Left forelimb (tissue), 1 donor: ENCODE data around the gene IQSEC1.

Experiments used
- DNase-seq: peaks from one replicate; pipeline ENCODE4 v3.0.0-alpha.2; 2018; ENCODE audit warnings: low spot score

Gene IQSEC1

DNA sequence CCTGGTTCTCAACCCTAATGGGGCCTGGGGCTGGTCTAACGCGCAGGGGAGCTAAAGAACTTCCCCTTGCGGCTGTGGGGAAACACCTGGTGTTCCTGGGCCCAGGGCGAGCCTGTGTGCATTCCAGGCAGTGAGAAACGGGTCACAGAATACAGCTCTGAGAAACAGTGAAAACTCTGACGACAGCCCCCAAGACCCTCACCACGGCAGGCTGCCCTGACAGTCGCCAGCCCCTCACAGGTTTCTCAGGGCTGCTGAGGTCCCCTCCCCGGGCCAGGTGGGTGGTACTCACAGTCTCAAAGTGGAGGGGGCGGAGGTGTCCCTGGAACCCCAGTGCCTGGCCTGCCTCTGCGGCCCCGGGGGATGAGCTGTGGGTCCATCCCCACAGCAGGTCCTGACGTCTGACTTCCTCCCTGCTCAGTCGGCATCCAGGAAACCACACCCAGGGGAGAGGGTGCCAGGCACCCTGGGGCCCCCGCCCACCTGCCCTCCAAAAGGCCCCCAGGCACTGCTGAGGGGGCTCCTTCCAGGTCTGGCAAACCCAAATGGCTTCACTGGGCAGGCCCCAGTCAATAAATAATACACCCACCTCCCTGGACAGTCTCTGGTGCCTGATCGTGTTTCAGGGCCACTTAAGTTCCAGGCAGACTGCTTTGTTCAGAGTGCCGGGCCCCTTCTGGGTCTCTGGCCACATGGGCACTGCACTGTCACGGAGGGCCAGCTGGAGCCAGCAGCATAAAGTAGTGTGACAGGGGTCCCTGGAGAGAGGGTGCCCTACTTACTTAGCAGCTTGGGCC lies 57.7 kb downstream of the IQSEC1 start:
- no peak for DNase-seq

DNA sequence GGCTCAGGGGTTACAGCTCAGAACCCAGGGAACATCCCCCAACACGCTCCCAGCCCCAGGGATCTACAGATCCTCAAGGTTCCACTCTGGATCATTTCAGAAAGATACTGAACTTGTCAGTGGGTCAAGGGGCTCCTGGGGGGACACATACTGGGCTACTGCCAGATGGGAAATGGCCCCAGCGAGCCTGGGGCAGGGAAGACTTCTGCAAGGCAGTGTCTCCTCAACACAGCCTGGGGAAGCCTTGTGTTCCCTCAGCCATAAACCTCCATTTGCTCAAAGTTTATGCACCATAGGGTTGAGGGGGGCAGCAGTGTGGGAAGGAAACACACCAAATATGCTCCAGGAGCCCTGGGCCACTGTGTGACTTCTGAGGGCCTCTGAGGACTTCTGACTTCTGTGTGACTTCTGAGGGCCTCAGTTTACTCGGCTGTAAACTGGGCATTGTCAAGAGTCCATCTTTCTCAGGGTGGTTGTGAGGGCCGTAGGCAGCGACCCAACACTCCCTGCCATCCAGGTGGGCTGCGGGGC lies 58.4 kb downstream of the IQSEC1 start:
- no peak for DNase-seq

DNA sequence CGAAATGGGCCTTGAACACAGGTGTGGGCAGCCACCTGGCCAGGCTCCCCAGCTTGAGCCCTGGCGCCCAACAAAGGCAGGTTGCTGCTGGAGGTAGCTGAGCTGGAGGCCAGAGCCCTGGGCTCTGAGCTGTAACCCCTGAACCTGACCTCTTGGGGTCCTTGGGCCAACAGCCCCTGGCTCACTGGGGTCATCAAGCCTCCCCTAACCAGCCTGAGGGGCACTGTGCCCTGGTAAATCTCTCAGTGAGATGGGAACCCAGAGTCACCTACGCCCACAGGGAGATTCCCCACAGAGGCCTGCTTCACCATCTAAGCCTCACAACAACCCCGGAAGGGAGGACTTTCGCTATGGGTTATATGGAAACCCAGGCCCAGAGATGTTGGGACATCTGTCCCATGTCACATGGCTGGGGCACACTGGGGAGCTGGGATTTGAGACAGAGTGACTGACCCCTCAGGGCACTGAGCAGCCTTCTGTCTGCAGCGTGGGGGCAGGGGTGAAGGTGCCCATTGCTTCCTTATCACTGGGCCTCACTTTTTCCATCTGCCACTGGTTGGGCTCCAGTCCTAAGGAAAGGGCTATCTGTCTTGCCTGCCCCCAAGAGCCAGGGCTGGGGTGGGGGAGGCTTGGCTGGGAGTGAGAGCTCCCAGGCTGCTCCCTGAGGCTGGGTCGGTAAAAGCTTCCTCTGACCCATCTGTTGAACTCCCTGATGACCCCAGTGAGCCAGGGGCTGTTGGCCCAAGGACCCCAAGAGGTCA lies 59.1 kb downstream of the IQSEC1 start:
- DNase-seq = no peak

- no peak for DNase-seq
These were observed 59.7 kb downstream of the IQSEC1 start for GRCh38 chr3:13013566-13013965.

GRCh38 chr3:13013151-13013561 lies 60.1 kb downstream of the IQSEC1 start:
- no peak for DNase-seq

GRCh38 chr3:13012221-13012691 lies 61.0 kb downstream of the IQSEC1 start:
- no peak for DNase-seq

DNA sequence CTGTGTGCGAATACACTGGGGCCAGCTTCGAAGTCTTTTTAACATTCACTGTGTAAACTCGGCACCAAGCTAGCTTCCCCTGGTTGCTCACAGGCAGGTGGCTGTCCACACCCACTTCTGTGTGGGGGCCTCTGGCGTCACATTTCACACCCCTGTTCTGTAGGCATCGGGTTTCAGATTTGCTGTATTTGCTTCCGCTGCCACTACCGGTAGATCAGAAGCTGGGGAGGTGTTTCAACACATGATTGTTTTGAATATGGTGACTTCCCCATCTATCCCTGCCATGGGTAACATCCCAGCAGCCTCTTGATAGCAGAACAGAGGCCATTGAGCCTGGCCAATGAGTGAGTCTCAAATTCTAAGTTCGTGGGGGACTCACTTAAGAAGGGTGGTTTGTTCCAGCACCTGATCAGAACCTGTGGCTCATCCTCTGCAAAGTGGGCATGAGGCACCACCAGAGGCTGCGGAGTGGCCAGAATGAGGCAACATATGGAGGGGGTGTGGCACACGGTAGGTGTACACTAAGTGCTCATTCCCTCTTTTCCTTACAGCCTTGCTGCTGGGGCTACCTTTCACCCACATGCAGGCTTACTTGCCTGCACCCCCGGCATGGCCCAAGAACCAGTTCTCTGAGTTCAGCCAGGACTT lies 61.5 kb downstream of the IQSEC1 start:
- DNase-seq = no peak

DNA sequence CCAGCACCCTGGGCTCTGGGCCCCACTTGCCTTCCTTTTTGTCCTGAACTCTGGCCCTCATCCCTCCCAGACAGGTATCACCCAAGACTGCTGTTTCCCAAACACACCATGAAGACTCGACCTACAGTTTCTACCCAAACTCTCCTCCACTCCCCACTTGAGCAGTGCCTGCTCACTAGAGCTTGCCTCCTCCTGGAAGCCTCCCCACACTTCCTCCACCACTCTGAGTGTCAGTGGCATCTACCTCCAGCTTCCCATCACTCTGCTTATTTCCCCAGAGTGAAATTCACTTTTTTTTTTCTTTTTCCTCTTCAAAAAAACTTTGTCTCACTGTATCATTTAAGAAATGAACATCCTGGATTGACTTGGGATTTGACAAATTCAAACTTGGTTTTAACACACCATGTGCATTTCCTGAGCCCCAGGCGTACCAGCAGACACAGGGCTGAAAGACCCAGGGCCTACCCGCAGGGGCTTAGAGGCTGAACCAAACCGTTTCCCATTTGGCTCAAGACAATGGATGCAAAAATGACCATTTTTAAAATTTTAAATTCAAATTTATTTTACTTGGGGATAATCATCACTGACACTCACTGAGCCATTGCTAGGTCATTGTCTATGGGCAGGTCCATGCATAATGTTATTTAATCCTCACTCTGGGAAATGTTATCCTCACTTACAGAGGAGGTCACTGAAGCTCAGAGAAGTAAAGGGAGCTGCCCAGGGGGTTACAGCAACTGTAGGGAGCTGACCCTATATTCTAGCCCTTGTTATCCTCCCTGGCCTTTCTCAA lies 62.3 kb downstream of the IQSEC1 start:
- no peak for DNase-seq

DNA sequence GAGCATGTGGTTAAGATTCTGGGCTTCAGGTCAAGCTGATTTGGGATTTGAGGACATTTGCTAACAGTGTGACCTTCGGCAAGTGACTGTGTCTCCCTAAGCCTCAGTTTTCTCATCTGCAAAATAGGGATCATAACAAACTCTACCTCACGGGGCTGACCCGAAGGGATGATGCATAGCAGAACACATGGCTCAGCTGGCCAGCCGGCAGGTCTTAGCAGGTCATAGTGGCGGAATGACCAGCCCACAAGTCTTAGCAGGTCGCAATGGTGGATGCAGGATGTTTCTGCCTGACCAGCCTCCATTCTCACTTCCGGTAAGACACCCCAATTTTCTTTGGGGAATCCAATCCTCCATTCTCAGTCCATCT lies 63.3 kb downstream of the IQSEC1 start:
- no peak for DNase-seq

- no peak for DNase-seq
These were observed 63.9 kb downstream of the IQSEC1 start for GRCh38 chr3:13009132-13009945.

DNA sequence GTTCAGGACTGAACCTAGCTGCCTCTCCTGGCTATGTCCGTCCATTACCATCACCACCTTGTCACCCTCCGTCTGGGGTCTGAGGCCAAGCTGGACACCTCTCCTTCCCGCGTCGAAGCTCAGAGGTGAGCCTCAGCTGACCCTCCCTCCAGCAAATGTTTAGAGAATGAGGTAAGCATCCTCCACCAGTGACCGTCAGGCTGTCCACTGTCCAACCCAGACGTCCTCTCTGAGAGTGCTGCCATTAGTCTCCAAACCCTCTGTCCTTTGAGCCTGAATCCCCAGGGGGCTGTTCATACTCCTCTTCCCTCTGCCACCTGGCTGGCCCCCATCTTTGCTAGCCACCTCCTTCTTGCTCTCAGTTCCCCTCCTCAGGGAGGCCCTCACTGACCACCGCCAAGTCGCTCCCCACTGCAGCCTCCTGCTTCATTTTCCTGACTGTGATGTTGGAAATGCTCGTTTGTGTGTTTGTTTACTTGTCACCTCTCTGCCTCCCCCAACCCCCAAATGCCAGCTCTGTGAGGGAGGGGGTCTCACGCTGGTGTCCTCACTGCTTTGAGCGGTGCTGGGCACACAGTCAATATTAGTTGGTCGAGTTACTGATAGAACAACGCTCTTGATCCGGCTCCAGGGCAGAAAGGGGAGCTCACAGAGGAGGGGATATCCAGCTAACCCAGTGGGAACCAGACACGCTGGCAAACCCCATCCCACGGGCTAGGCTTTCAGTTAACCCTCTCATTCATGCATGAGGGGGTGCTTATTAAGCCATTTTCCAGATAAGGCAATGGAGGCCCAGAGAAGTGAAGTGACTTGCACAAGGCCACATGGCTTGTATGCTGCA lies 64.9 kb downstream of the IQSEC1 start:
- no peak for DNase-seq

DNA sequence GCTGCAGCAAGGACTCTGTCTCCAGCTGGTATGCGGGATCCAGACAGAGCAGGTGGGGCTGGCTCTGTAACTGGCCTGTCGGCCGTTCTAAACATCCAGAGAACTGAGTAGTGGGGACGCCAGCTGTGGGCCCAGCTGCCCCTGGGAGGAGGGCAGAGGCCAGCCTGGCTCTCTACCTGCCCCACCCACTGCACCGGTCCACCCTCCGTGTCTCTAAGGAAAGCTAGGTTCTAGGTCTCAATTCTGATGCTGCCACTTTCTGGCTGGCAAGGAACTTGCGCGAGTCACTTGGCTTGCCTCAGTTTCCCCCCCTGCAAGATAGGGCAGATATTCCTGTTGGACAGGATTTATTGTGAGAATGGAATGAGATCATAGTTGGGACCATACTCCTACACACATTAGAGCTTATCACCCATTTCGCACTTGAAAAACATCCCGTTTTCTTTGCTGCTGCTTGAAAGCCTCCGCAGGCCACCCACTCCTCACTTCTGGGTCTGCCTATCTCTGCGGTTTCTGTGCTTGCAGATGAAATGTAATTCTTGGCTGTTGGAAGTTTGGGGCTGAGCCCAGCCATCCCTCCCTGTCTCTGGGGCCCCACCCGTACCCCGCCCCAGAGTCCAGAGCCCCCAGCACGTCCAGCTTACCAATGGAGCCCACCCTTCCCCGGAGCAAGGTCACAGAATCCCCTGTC lies 65.8 kb downstream of the IQSEC1 start:
- DNase-seq = no peak

GRCh38 chr3:13006216-13006990 lies 66.8 kb downstream of the IQSEC1 start:
- no peak for DNase-seq

GRCh38 chr3:13005301-13005700 lies 67.9 kb downstream of the IQSEC1 start:
- DNase-seq = no peak

DNA sequence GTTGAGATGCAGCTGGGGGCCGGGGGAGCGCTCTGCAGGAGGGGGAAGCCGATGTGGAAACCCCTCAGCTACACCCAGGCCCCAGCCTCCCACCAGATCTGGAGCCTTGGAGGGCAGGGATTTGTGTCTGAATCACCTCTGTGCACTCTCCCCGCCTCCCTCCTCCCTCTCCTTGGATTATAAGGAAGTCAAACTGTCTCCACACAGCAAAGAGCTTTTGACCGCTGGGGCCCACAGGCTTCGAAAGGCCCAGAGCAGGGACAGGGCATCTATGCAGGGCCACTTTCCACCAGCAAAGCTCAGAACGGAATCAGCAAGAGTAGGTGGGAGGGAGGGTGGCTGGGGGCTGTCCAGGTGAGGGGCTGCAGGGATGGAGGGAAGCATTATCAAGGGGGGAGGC lies 68.9 kb downstream of the IQSEC1 start:
- no peak for DNase-seq

DNA sequence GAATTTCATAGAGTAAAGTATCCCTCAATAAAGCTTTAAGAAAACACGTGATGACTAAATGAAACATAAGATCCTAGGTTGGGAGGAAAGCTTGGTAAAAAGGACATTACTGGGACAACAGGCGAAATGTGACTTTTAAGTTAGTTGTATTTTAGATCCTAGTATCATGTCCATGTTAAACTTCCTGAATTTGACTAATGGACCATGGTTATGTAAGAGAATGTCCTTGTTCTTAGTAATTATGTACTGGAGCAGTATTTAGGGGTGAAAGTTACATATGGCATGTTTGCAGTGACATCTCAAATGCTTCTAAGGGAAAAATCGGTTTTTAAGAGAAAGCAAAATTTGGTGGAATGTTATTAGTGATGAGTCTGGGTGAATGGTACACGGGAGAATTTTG lies 69.6 kb downstream of the IQSEC1 start:
- DNase-seq = no peak

- no peak for DNase-seq
These were observed 70.7 kb downstream of the IQSEC1 start for GRCh38 chr3:13002398-13003124.
